A549 (cell line): ENCODE data around the gene KEL. TPM values are rescaled to one million over a fixed set of nuclear protein-coding genes. Genes with fewer than 3 reads are reported as not detected.

Source experiments
- ATAC-seq, 2 experiments: fragments of 200-7000 bp in 1 of 2; fragments of >200 bp in 1 of 2; cut with Nextera tagmentation in 1 of 2; cut with Tn5 transposase in 1 of 2; 3 replicates each; pipeline versions ENCODE4 v1.8.0 to v1.9.1; 2018 to 2020; ENCODE audit warnings: mild to moderate bottlenecking in 1 of 2, moderate library complexity in 1 of 2
- CTCF ChIA-PET: fragments of 300-600 bp; sonication (Branson Sonifier 250); formaldehyde crosslinking; extraction: SDS; loops from one replicate; lab custom pipeline; 2021; ENCODE audit warnings: antibody characterized with exemption, inconsistent platforms; lab: Yijun Ruan, JAX
- POLR2A ChIA-PET: fragments of 350-600 bp; formaldehyde crosslinking; extraction: SDS; loops from one replicate; lab custom pipeline; 2021; ENCODE audit warnings: antibody characterized with exemption, inconsistent platforms; lab: Yijun Ruan, JAX
- DNase-seq, 2 experiments: peaks; one replicate each; pipeline versions ENCODE4 v3.0.0 to v3.0.0-alpha.2; 2011 to 2016; ENCODE audit warnings: low read depth in 1 of 2, low spot score in 1 of 2
- FAIRE-seq: peaks from 2 replicates; lab custom pipeline; 2011; peaks lifted over from hg19 to GRCh38; lab: Jason Lieb, UNC
- H3K27ac ChIP-seq, 2 experiments: fragments of >200 bp; sonication (Bioruptor Twin); formaldehyde crosslinking; 3 replicates each; pipeline ENCODE4 v1.5.1; 2016 to 2017
- H3K4me1 ChIP-seq: fragments of >200 bp; sonication (Bioruptor Twin); formaldehyde crosslinking; 3 replicates; pipeline ENCODE4 v1.6.1; 2016
- H3K4me2 ChIP-seq: fragments of >200 bp; sonication (Bioruptor Twin); formaldehyde crosslinking; 3 replicates; pipeline ENCODE4 v1.6.1; 2016
- H3K4me3 ChIP-seq: fragments of >200 bp; sonication (Bioruptor Twin); formaldehyde crosslinking; 3 replicates; pipeline ENCODE4 v1.5.1; 2016
- H3K9me3 ChIP-seq: fragments of >200 bp; sonication (Bioruptor Twin); formaldehyde crosslinking; 3 replicates; pipeline ENCODE4 v1.6.1; 2016
- CBX2 ChIP-seq: fragments of 200-600 bp; sonication (generic); IDR thresholded peaks from 2 replicates; pipeline ENCODE4 v1.6.1; 2016; ENCODE audit warnings: low read depth, mild to moderate bottlenecking, borderline replicate concordance
- CBX8 ChIP-seq: fragments of 200-600 bp; sonication (generic); IDR thresholded peaks from 2 replicates; pipeline ENCODE4 v1.6.1; 2016
- CEBPB ChIP-seq, 2 experiments: fragments of >200 bp in 1 of 2; sonication (Bioruptor Twin) in 1 of 2; formaldehyde crosslinking in 1 of 2; IDR thresholded peaks; 2 replicates each; pipeline ENCODE4 v1.6.1; 2012 to 2016
- CHD4 ChIP-seq: fragments of 200-600 bp; sonication (generic); IDR thresholded peaks from 2 replicates; pipeline ENCODE4 v1.6.1; 2016; ENCODE audit warnings: antibody characterized with exemption, mild to moderate bottlenecking, borderline replicate concordance
- E2F6 ChIP-seq: IDR thresholded peaks from 2 replicates; pipeline ENCODE4 v1.6.1; 2012; ENCODE audit warnings: low read depth, borderline replicate concordance
- ELK1 ChIP-seq: fragments of 150-350 bp; IDR thresholded peaks from 2 replicates; pipeline ENCODE4 v1.6.1; 2014; ENCODE audit warnings: low read depth, mild to moderate bottlenecking, low read length
- ESRRA ChIP-seq: fragments of 150-350 bp; IDR thresholded peaks from 2 replicates; pipeline ENCODE4 v1.6.1; 2014; ENCODE audit warnings: mild to moderate bottlenecking, low read length, borderline replicate concordance
- FOSB ChIP-seq: fragments of 250-450 bp; sonication (Bioruptor Pico); IDR thresholded peaks from 2 replicates; pipeline ENCODE4 v1.5.0; 2020; ENCODE audit warnings: mild to moderate bottlenecking, moderate library complexity
- GATA3 ChIP-seq: IDR thresholded peaks from 2 replicates; pipeline ENCODE4 v1.6.1; 2012; ENCODE audit warnings: borderline replicate concordance
- HES2 ChIP-seq: fragments of >200 bp; sonication (Bioruptor Twin); formaldehyde crosslinking; IDR thresholded peaks from 2 replicates; pipeline ENCODE4 v1.6.1; 2016
- HEYL ChIP-seq: fragments of 250-450 bp; sonication (Bioruptor Pico); IDR thresholded peaks from 2 replicates; pipeline ENCODE4 v1.8.0; 2021; ENCODE audit warnings: mild to moderate bottlenecking, moderate library complexity
- HOXA7 ChIP-seq: fragments of 250-450 bp; sonication (Bioruptor Pico); IDR thresholded peaks from 2 replicates; pipeline ENCODE4 v1.5.0; 2020; ENCODE audit warnings: mild to moderate bottlenecking, moderate library complexity
- HOXB5 ChIP-seq: fragments of 250-450 bp; sonication (Bioruptor Pico); IDR thresholded peaks from 2 replicates; pipeline ENCODE4 v1.5.0; 2020; ENCODE audit warnings: mild to moderate bottlenecking, moderate library complexity
- KDM1A ChIP-seq: fragments of 200-600 bp; sonication (generic); IDR thresholded peaks from 2 replicates; pipeline ENCODE4 v1.6.1; 2016; ENCODE audit warnings: low read depth, mild to moderate bottlenecking
- KDM5A ChIP-seq: fragments of 200-600 bp; sonication (generic); IDR thresholded peaks from 2 replicates; pipeline ENCODE4 v1.6.1; 2016; ENCODE audit warnings: antibody characterized with exemption, mild to moderate bottlenecking
- MAX ChIP-seq: IDR thresholded peaks from 2 replicates; pipeline ENCODE4 v1.6.1; 2012
- NPAS2 ChIP-seq: fragments of 250-450 bp; sonication (Bioruptor Pico); IDR thresholded peaks from 2 replicates; pipeline ENCODE4 v1.8.0; 2022; ENCODE audit warnings: mild to moderate bottlenecking, moderate library complexity, borderline replicate concordance
- POLR2A ChIP-seq: IDR thresholded peaks from 2 replicates; pipeline ENCODE4 v1.6.1; 2012; ENCODE audit warnings: mild to moderate bottlenecking, low read length
- POLR2AphosphoS2 ChIP-seq: conservative IDR thresholded peaks from 2 replicates; pipeline ENCODE4 v1.6.1; 2012; ENCODE audit warnings: low read length, improper control_type of control experiment, inconsistent platforms
- RAD21 ChIP-seq, 2 experiments: fragments of >200 bp in 1 of 2; sonication (Bioruptor Twin) in 1 of 2; formaldehyde crosslinking in 1 of 2; IDR thresholded peaks in 1 of 2; conservative IDR thresholded peaks in 1 of 2; 2 replicates in 1 of 2; 3 replicates in 1 of 2; pipeline ENCODE4 v1.6.1; 2012 to 2018; ENCODE audit warnings: inconsistent platforms in 1 of 2
- RARB ChIP-seq: fragments of 250-450 bp; sonication (Bioruptor Pico); IDR thresholded peaks from 2 replicates; pipeline ENCODE4 v1.8.0; 2021; ENCODE audit warnings: mild to moderate bottlenecking, moderate library complexity
- REST ChIP-seq: fragments of 200-600 bp; sonication (generic); IDR thresholded peaks from 2 replicates; pipeline ENCODE4 v1.6.1; 2016; ENCODE audit warnings: antibody characterized with exemption, mild to moderate bottlenecking, moderate library complexity
- RFX5 ChIP-seq: fragments of 450-650 bp; IDR thresholded peaks from 2 replicates; pipeline ENCODE4 v1.7.1; 2014; ENCODE audit warnings: antibody characterized with exemption, mild to moderate bottlenecking, moderate library complexity
- SMC3 ChIP-seq: fragments of >200 bp; sonication (Bioruptor Twin); formaldehyde crosslinking; IDR thresholded peaks from 3 replicates; pipeline ENCODE4 v1.6.1; 2018; ENCODE audit warnings: inconsistent platforms
- SREBF2 ChIP-seq: fragments of 450-650 bp; IDR thresholded peaks from 2 replicates; pipeline ENCODE4 v1.6.1; 2014; ENCODE audit warnings: mild to moderate bottlenecking, moderate library complexity
- TP53 ChIP-seq: fragments of 250-450 bp; sonication (Bioruptor Pico); IDR thresholded peaks from 2 replicates; pipeline ENCODE4 v1.5.0; 2021; ENCODE audit warnings: mild to moderate bottlenecking, moderate library complexity
- ZFP36 ChIP-seq: fragments of 450-650 bp; IDR thresholded peaks from 2 replicates; pipeline ENCODE4 v1.6.1; 2014; ENCODE audit warnings: borderline replicate concordance; ENCODE audit not compliant: partially characterized antibody
- WGBS: methylation state at CpG from one replicate; pipeline ENCODE4 v1.1.6; 2017; ENCODE audit errors: missing lambda C conversion rate; 5-methylcytosine and 5-hydroxymethylcytosine counted together
- polyA plus RNA-seq, 4 experiments: library from polyadenylated mRNA; depleted of rRNA in 3 of 4; stranded (reverse); fragments of >200 nt; fragmentation: RNase III in 1 of 4; extraction: RNeasy Plus Mini Kit Qiagen cat#74134 plus additional on column Dnase treatment in 1 of 4; gene quantifications; 2 replicates in 3 of 4; 3 replicates in 1 of 4; pipeline ENCODE4 v1.2.3, GENCODE V29; 2011 to 2017

The KEL gene
- polyA plus RNA-seq, 2 of the 4 experiments (the other 2 are of a cell fraction): 0.14 TPM; not detected in 1

GRCh38 chr7:142894985-142895593 lies 67.1 kb downstream of the KEL start:
- POLR2A ChIA-PET: no interaction called here
- CTCF ChIA-PET: interaction anchor here (1.0 to 1.8 kb wide), 4 partner anchors 16 to 320 kb away, joined by 3 to 4 read pairs (median 3); no protein-coding TSS in a partner anchor
- Histone ChIP-seq H3K4me2 (no peak overlapping the region), H3K4me1 (no peaks in the 10 kb centered on the region), H3K27ac (no peak overlapping the region), H3K9me3 (no peaks in the 10 kb centered on the region), H3K4me3 (no peak overlapping the region)
- ATAC-seq (no peak), DNase-seq (no peak), FAIRE-seq (no peak)
- WGBS: 27% methylated on average over 6 of the region's 6 CpGs
- TF ChIP-seq FOSB (CRISPR knock-in tag) (no peak), CBX2 (no peak), HEYL (CRISPR knock-in tag) (no peak), REST (no peak), CEBPB (IDR thresholded peaks at IDR 0.05) (no peak), NPAS2 (no peak), KDM1A (no peak), RAD21 (conservative IDR thresholded peaks at IDR 0.05 in 1 of 2, IDR thresholded peaks at IDR 0.05 in 1 of 2) (no peak), POLR2AphosphoS2 (no peak), CBX8 (no peak), RARB (CRISPR knock-in tag) (no peak), ESRRA (no peak)

GRCh38 chr7:142894112-142894984 lies 67.8 kb downstream of the KEL start:
- POLR2A ChIA-PET: no interaction called here
- no peak overlapping the region for H3K27ac ChIP-seq
- no peak for FAIRE-seq
- TF ChIP-seq HOXB5 (no peak), ELK1 (no peak), SREBF2 (no peak), ZFP36 (no peak), CHD4 (no peak), CEBPB (IDR thresholded peaks at IDR 0.05) (no peak), HOXA7 (CRISPR knock-in tag) (no peak), MAX (no peak), GATA3 (no peak), E2F6 (no peak), TP53 (CRISPR knock-in tag) (no peak), CBX2 (no peak), SMC3 (no peak), RFX5 (no peak), KDM5A (no peak), RARB (CRISPR knock-in tag) (no peak), POLR2A (no peak), HES2 (no peak), FOSB (CRISPR knock-in tag) (no peak)
- H3K4me2 ChIP-seq: no peak overlapping the region
- no peak overlapping the region for H3K4me3 ChIP-seq
- no peak for DNase-seq
- H3K9me3 ChIP-seq: no peaks in the 10 kb centered on the region
- CTCF ChIA-PET: interaction anchor here (1.0 to 1.8 kb wide), 4 partner anchors 15 to 321 kb away, joined by 3 to 4 read pairs (median 3); no protein-coding TSS in a partner anchor
- WGBS: 19% methylated on average over 12 of the region's 12 CpGs
- H3K4me1 ChIP-seq: no peaks in the 10 kb centered on the region
- ATAC-seq: no peak
